Fibroblast of pulmonary artery (primary cell): ENCODE measurements around the gene ZNF827.

Source experiments
- DNase-seq: peaks from one replicate; pipeline ENCODE4 v3.0.0-alpha.2; 2010; ENCODE audit warnings: low read depth
- H3K4me3 ChIP-seq: replicated peaks from 2 replicates; pipeline ENCODE4 v1.5.1; 2011; ENCODE audit warnings: low read depth, mild to moderate bottlenecking, control low read depth, low read length, moderate library complexity
- TF ChIP-seq, protein P1 (sequence below): IDR thresholded peaks from 2 replicates; pipeline ENCODE4 v1.5.1; 2011; ENCODE audit warnings: mild to moderate bottlenecking, control low read depth, low read length, inconsistent platforms; ENCODE audit errors: missing control alignments

The ZNF827 gene

DNA sequence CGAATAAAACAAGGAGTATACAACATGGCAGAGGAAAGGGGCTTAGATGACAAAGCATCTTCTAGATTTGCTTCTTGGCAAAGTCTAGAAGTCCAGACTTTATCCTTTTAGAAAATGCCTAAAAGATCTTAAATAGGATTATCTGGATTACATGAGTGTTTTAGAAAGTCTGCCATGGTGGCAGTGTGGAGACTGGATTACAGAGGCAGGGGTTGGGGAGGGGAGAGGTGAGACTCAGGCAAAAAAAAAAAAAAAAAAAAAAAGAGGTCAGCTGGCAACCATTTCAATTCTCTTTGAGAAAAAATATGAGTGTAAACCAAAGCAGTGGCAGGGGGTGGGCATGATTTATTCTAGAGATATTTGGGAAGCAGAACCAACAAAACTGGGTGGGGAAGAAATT, 17.4 kb downstream of the ZNF827 start:
- no peak overlapping the region for H3K4me3 ChIP-seq
- TF ChIP-seq, protein P1, sequence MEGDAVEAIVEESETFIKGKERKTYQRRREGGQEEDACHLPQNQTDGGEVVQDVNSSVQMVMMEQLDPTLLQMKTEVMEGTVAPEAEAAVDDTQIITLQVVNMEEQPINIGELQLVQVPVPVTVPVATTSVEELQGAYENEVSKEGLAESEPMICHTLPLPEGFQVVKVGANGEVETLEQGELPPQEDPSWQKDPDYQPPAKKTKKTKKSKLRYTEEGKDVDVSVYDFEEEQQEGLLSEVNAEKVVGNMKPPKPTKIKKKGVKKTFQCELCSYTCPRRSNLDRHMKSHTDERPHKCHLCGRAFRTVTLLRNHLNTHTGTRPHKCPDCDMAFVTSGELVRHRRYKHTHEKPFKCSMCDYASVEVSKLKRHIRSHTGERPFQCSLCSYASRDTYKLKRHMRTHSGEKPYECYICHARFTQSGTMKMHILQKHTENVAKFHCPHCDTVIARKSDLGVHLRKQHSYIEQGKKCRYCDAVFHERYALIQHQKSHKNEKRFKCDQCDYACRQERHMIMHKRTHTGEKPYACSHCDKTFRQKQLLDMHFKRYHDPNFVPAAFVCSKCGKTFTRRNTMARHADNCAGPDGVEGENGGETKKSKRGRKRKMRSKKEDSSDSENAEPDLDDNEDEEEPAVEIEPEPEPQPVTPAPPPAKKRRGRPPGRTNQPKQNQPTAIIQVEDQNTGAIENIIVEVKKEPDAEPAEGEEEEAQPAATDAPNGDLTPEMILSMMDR = no peak

DNA sequence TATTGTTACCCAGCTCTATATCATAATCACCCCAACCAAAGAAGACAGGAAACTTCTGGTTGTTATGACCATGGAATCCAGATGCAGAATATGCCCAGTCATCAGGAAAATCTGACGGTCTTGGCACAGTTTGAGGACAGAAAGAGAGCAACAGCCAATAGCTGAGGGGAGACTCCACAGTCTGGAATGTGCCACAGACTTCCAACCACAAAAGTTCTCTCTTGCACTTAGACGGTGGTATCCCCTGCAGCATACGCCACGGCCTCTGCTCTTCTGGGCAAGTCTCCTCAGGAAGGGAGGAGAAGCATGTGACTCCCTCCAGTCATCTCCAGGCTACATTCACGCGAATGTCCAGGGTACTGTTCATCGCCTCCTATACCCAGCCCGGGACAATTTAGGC, 18.4 kb downstream of the ZNF827 start:
- TF ChIP-seq, protein P1 = no peak
- H3K4me3 ChIP-seq = no peak overlapping the region
- DNase-seq = peak; percentile 94

More for the DNA sequence above, 17.4 kb downstream of the ZNF827 start:
- no peak for DNase-seq

DNA sequence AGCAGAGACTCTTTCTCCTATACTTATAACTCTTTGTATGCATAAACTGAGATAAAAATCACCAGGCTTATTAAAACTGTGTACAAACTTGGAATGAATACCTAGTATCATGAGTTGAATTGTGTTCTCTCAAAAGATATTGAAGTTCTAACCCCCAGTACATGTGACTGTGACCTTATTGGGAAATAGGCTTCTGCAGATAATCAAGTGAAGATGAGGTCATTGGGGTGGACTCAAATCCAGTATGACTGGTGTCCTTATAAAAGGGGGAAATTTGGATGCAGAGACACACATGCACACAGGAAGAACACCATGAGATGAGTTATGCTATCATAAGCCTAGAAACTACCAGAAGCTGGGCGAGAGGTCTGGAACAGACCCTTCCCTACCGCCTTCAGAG, 26.2 kb downstream of the ZNF827 start:
- no peak overlapping the region for H3K4me3 ChIP-seq
- DNase-seq = no peak
- TF ChIP-seq, protein P1 = no peak

DNA sequence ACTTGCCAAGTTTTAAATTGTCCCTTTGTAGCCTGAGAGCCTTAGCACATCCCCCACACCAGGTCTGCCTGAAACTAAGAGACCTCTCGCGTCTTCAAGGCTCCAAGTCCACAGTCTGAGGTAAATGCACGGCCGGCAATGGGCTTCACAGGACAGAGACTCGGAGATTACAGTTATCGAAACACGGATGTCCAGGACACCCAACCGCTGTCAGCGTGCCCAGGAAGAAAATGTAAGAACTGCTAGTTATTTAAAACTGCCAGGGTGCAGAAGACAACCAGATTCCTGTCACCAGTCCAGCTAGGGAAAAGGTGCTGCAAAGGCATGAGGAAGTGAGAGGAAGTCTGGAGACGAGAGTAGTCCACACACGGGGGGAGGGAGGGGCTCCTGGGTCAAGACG, 28.9 kb downstream of the ZNF827 start:
- TF ChIP-seq, protein P1 = no peak
- peak overlapping the region; percentile 25 for H3K4me3 ChIP-seq
- DNase-seq = no peak

DNA sequence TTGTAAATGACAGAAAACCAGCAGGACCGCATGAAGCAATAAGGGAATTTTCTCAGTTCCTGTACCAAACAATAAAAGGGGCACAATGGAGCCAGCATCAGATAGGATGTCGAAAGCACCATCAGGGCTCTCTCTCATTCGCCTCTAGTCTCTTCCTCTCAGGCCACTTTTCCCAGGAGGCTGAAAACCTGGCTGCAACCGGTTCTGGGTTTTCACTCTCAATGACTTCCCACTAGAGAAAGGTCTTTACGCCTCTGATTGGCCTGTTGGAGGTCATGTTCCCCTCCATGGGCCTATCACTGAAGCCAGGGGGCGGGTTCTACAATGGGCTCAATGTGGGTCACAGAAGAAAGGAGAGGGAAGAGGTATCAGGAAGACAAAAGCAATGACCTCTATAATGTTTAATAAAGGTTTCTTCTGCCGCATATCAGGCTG, 29.3 kb downstream of the ZNF827 start:
- DNase-seq = peak; percentile 66
- H3K4me3 ChIP-seq = peak overlapping the region; percentile 25
- TF ChIP-seq, protein P1 = no peak

DNA sequence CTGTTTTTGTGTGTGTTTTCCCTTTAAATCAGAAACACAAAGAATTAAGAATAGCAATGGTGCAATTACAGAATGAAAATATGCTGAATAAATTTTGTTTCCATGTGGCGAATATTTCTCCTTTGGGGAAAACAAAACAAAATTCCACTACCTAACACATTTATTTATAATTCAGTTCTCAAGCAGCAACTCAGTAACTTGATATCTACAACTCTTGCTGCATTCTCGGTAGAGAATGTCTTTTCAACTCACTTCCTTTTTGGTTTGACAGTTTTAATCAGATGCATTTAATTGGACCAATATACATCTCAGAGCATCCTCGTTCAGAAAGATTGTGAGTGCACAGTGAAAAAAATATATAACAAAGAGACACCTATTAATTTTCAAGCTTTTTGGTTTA, 30.8 kb downstream of the ZNF827 start:
- no peak for DNase-seq
- no peak overlapping the region for H3K4me3 ChIP-seq
- TF ChIP-seq, protein P1 = no peak

DNA sequence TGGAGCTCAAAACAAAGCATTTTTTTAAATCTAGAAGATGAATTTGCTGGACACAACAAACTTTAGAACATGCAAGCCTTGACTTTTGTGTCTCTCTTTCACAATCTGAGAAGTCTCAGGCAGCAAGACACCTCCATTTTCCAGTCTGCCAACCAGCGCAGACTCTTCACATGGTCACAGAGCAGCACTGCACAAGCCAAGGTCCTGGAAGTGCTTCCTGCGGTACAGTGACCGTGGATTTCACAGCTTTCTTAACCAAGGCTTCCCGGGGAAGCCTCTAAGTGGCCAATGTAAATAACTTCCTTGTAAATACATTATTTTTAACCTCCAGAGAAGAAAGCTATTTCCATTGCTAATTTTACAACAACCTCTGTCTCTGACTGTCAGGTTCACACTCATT, 31.2 kb downstream of the ZNF827 start:
- DNase-seq = no peak
- H3K4me3 ChIP-seq = no peak overlapping the region
- TF ChIP-seq, protein P1 = no peak
